Measurements from ENCODE around the gene FER. TPM values are rescaled to one million over a fixed set of nuclear protein-coding genes. Genes with fewer than 3 reads are reported as not detected.

FER gene
- total RNA-seq, 4 donors from 2014 or later, result 2.2 to 7.5 (median 3.7) TPM

- Histone ChIP-seq H3K4me3 (no peak overlapping the region), H3K36me3 (no peaks in the 10 kb centered on the region), H3K4me1 (no peaks in the 10 kb centered on the region), H3K27ac (no peak overlapping the region), H3K9me3 (no peaks in the 10 kb centered on the region), H3K27me3 (no peaks in the 10 kb centered on the region)
- in situ Hi-C loops (cut with MboI; ENCODE audit: low sequenced_read_pairs in 4 of 4), result no loop called here
- ATAC-seq (no peak), DNase-seq (no peak)
- intact Hi-C loops (cut with DNase I; ENCODE audit: low total_unique reads), result no loop called here
- TF ChIP-seq CTCF (IDR thresholded peaks at IDR 0.05 in 4 of 5, conservative IDR thresholded peaks at IDR 0.05 in 1 of 5), result no peak
- no peak for TF ChIP-seq POLR2A (IDR thresholded peaks at IDR 0.05)
Observed at GRCh38 chr5:109141222-109142200, 393.8 kb downstream of the FER start.

- no peak overlapping the region for H3K27ac ChIP-seq
- no peaks in the 10 kb centered on the region for H3K36me3 ChIP-seq
- H3K4me1 ChIP-seq, result no peaks in the 10 kb centered on the region
- in situ Hi-C loops (cut with MboI; ENCODE audit: low sequenced_read_pairs in 4 of 4), result no loop called here
- H3K27me3 ChIP-seq, result no peaks in the 10 kb centered on the region
- no peak for ATAC-seq
- H3K4me3 ChIP-seq, result no peak overlapping the region
- no peak for DNase-seq
- H3K9me3 ChIP-seq, result no peaks in the 10 kb centered on the region
- intact Hi-C loops (cut with DNase I; ENCODE audit: low total_unique reads), result no loop called here
- TF ChIP-seq CTCF (IDR thresholded peaks at IDR 0.05 in 4 of 5, conservative IDR thresholded peaks at IDR 0.05 in 1 of 5) (no peak), POLR2A (IDR thresholded peaks at IDR 0.05) (no peak)
Observed at GRCh38 chr5:109143031-109143430, 395.3 kb downstream of the FER start.

- DNase-seq (no peak), ATAC-seq (no peak)
- Histone ChIP-seq H3K9me3 (no peaks in the 10 kb centered on the region), H3K4me1 (no peaks in the 10 kb centered on the region), H3K27me3 (no peaks in the 10 kb centered on the region), H3K27ac (no peak overlapping the region), H3K4me3 (no peak overlapping the region), H3K36me3 (no peaks in the 10 kb centered on the region)
- intact Hi-C loops (cut with DNase I; ENCODE audit: low total_unique reads) (no loop called here), in situ Hi-C loops (cut with MboI; ENCODE audit: low sequenced_read_pairs in 4 of 4) (no loop called here)
- TF ChIP-seq POLR2A (IDR thresholded peaks at IDR 0.05) (no peak), CTCF (IDR thresholded peaks at IDR 0.05 in 4 of 5, conservative IDR thresholded peaks at IDR 0.05 in 1 of 5) (no peak)
Observed at GRCh38 chr5:109145139-109145538, 397.4 kb downstream of the FER start.

DNA sequence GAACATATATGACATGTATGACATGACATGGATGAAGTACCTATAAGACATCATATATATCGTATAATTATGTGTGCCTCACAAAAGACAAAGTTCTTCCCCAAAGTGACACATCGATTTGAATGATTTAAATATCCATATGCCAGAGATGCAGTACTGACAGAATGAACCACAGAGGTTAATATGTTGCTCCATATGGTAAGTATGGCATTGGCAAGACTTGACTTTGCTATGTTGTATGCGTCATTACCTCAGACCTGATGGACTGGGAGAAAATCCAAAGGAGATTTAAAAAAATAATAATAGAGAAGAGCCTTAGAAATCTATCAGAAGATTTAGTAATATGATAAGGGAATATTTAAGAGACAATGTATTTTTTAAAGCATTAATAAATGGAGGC, 398.9 kb downstream of the FER start:
- no peak overlapping the region for H3K27ac ChIP-seq
- ATAC-seq (no peak), DNase-seq (no peak)
- in situ Hi-C loops (cut with MboI; ENCODE audit: low sequenced_read_pairs in 4 of 4), result no loop called here
- TF ChIP-seq POLR2A (IDR thresholded peaks at IDR 0.05), result no peak
- no peak for TF ChIP-seq CTCF (IDR thresholded peaks at IDR 0.05 in 4 of 5, conservative IDR thresholded peaks at IDR 0.05 in 1 of 5)
- no peaks in the 10 kb centered on the region for H3K9me3 ChIP-seq
- H3K36me3 ChIP-seq, result no peaks in the 10 kb centered on the region
- intact Hi-C loops (cut with DNase I; ENCODE audit: low total_unique reads), result no loop called here
- H3K4me3 ChIP-seq, result no peak overlapping the region
- H3K27me3 ChIP-seq, result no peaks in the 10 kb centered on the region
- no peaks in the 10 kb centered on the region for H3K4me1 ChIP-seq

Data from gastrocnemius medialis (tissue), 4 donors.